Pulmonary artery endothelial cell (primary cell): ENCODE results near the gene KCNK7. TPM values are rescaled to one million over a fixed set of nuclear protein-coding genes. Genes with fewer than 3 reads are reported as not detected.

Source experiments
- DNase-seq: peaks from one replicate; pipeline ENCODE4 v3.0.0-alpha.2; 2011; ENCODE audit warnings: low read depth, low spot score
- total RNA-seq: library from RNA; depleted of rRNA; stranded (reverse); fragments of >200 nt; gene quantifications from 2 replicates; pipeline ENCODE4 v1.2.3, GENCODE V29; 2014

Gene KCNK7
- total RNA-seq, 1 donor from 2014 or later, result 0.13 TPM

DNA sequence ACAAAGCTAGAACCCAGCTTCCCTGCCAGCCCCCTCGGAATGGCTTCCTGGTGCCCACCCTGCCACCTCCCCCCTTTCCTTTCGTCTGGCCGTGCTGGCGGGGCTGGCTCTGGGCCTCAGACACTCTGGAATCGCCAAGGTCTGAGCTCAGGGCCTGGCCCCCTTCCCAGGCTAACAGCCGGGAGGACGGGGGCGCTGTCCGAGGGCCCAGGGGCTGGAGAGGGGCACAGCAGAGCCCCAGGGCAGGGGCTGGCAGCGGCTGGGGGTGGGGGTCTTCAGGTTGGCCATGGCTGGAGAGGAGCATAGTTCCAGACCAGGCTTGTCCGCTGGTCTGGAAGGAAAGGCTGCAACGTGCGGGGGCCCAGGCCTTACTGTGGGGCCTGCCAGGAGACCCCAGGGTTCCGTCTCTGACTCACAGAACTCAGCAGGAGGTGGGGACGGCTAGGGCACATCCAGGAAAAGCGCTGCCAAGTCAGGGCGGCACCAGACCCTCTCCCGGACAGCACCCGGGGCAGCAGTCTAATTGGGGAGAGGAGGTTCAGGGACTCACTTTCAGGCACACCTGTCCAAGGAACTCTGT, 36.6 kb downstream of the KCNK7 start:
- DNase-seq, result no peak

DNA sequence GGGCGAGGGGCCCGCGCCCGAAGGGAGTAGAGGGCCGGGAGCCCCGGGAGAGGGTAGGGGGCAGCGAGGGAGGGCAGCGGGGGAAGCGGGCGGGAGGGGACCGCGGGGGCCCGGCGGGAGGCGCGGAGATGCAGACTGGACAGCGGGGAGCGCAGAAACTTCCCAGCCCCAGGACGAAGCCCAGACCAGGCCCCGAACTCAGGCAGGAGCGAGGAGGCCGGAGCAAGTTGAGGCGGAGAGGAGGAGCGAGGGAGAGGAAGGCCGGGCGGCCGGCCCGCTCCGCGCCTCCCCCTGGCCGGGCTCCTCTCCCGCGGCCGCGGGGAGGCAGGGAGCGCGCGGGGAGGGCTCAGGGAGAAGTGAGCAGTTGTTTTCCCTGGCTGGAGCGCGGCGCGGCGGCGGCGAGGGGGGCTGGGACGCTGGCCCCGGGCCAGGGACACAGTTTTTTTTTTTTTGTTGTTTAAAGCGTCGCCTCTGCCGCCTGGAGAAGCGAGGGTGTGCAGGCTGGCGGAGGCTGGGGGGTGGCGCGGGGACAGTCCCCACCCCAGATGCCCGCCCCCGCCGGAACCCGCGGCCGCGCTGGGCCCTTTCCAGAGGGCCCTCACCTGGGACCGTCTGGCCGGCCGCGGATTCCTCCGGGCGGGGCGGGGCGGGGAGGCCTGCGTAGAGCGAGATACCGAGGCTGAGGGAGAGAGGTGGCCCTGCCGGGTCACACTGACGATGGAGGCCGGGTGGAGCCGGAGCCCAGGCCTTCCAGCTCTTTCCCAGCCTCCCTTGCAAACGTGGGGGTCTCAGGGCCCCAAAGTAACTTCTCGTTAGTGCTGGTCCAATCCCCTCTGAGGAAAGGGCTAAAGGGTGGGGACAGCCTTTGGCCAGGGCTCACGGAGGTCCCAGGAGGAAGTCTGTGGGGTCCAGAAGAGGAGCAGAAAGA, 37.3 kb downstream of the KCNK7 start, which contains the start of gene LTBP3:
LTBP3 (minus strand) TSS at position 358 of the 928 bp plus-strand sequence. CDS start 400 bp downstream, outside the sequence.
- DNase-seq, result no peak

DNA sequence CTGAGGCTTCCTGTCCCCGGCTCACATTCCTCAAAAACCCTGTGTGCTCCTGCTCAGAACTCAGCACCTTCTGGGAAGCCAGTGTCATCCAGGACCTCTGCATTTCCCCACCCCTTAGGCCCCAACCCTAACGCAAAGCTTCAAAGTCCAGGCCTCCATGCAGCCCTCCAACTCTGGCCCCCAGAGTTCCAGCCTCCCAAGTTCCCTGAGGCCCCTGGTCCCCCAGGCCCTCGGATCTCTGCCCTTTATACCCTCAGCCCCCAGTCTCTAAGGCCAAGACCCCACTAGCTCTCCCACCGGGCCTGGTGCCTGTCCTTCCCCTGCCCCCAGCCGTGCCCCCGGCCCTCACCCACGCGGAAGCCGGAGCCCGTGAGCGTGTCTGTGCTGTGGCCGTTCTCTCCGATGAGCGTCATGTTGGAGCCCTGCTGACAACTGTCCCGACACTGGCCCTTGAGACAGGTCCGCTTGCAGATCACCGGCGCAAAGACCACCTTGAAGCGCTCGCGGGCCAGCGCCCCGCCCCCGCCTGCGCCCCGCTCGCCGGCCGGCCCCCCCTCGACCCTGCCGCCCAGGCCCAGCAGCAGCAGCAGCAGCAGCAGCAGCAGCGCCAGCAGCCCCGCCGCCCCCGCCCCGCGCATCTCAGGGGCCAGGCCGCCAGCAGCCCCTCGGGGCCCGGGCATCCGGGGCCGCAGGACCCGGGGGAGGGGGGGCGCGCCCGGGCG, 38.2 kb downstream of the KCNK7 start:
- no peak for DNase-seq

DNA sequence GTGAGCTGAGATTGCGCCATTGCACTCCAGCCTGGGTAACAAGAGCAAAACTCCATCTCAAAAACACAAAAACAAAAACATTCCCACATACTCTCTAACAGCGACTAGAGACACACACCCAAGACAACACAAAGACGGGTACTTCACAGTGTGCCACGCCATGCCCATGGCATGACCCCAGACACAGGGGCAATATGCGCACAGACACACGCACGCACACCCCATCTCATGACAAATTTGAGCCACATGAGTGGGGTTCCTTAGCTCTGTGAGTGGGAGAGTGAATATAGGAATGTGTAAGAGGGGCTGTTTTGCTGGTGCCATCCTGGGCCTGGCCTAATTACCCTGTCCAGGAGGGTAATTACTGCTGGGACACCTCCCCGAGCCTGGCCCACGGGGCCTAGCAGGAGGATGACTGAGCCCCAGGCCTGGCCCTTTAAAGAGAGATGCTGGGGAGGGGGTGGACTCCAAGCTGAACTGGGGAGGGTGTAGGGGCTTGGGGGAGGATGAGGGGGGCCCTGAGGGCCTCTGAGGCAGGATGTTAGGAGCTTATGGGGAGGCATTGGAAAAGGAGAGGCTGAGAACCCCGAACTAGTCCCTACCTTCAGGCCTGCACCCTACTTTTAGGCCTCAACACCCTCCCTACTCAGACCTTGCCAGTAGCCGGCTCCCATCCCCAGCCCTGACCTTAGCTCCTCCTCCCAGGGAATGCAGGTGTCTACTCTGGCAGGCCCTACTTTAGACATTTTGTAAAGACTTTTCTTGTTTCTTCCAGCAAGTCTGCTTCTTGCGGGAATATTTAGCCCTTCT, 38.9 kb downstream of the KCNK7 start:
- DNase-seq, result no peak

DNA sequence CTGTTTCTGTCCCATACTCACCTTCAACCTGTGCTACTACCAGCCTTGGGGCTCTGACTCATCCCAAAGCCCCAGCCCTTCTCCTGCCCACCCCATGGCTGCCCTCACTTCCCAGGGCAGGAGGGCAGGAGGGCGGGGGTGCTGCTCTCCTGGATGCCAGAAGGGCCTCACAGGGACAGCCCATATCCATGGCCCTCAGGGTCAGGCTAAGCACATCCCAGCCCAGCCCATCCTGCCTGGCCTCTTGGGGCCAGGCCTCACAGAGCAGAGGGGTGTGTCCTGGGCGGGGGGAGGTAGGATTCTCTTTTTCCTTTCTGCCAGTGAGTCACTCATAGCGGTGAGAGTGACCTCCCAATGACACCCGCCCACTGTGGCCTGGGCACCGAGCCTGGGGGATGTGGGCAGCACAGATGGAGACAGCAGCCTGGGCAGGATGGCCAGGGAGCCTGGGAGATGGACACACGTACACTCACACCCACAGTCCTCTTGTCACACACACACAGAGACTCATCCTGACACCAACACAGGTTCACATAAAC, 39.8 kb downstream of the KCNK7 start:
- no peak for DNase-seq

DNA sequence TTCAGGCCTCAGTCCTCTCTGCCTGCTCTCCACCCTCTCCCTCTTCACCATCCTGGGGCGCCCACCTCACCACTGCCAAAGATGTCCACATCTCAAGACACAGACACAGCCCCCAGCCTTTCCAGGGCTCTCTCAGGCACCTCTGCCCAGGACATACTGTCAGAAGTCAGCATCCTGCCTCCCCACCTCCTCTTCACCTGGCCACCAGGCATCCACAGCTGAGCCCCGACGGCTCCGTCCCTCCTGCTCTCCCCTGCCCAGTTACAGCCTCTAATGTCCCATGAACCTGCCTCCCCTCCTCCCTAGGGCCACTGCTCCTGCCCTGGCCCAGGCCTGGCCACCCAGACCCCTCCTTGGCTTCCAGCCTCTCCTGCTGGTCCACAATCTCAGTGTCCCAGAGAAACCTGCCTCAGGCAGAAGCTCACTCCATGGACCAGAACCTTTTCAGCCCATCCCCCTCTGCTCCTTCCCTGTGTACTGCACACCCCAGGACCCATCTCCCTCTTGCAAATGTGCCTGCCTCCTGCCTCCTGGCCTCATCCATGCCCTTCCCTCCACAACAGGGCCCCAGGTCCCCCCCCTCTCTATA, 40.7 kb downstream of the KCNK7 start:
- DNase-seq, result no peak

DNA sequence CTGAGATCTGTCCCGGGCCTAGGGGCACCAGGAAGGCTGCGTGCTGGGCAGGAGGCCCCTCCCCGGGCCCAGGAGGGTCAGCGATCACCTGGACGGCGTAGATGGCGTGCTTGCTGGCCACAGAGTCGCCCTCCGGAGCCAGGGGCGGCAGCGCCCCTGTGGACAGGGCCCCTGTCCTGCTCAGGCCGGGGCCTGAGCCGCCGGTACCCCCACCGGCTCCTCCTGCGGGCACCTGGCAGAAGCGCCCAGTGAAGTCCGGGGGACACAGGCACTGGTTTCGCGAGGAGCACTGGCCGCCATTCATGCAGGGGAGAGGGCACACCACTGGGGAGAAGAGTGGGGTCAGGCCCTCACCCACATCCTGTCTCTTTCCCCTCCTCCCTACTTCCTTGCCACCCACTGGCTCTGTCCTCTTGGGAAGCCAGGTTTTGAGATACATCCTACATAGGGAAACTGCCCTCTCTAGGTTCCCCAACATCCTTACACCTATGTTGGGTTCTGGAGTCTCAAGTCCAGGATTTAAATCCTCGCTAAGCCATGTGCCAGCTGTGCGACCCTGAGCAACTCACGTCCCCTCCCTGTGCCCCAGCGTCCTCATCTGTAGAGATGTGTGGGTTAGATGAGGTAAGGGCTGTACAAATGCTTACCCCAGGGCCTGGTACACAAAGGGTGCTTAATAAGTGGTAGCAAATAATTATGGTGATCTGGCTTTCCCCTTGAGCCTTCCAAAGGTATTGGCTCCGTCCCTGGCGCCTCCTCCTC, 41.4 kb downstream of the KCNK7 start:
- no peak for DNase-seq

DNA sequence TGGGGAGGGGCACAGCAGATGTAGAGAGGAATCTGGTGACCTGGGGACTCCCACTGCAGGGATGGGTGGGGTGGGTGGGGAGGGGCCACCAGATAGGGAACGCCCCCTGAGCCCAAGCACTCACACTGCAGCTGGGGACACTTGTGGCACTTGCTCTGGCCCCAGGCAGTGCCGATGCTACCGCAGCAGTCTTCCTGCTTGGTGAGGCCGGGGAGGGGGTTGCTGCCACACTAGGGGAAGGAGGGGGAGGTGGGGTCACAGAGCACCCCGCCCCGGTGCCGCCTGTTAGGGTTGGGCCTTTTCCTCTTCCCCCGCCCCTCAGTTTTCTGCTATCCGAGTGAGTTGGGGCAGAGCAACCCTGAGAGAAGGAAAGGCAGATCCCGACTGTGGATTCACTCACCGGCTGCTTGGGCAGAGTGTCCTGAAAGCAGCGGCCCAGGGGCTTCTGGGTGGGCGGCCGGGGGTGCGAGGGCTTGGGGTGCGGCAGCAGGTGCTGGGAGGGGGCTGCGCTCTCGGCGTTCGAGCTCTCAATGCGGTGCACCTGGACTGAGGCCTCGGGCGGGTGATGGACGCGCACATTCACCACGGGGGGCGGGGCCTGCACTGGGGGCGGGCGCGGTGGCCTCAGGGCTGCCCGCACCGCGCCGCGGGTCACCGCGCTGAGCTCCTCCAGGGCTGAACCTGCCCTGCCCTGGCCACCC, 42.1 kb downstream of the KCNK7 start:
- no peak for DNase-seq

DNA sequence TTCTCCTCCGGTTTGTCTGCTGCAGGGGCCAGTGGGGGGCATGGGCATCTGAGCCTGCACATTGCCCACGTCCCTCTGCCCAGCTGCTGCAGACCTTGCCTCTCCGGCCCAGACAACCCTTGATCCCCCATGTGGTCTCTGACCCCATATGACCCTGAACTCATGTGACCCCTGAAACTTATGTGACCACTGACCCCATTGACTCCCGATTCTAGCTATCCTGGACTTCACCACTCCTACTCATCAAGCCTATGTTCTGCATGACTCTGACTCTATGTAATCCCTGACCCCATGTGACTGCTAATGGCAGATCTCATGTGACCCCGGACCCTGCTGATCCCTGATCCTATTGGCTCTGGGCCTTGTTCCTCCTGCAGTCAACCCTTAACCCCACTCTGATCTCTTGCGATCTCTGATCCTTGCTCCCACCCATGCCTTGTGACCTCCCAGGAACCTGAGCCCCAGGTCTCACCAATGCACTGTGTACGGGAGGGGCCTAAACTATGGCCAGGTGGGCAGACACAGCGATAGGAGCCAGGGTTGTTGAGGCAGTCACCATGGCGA, 43.1 kb downstream of the KCNK7 start:
- DNase-seq, result no peak

DNA sequence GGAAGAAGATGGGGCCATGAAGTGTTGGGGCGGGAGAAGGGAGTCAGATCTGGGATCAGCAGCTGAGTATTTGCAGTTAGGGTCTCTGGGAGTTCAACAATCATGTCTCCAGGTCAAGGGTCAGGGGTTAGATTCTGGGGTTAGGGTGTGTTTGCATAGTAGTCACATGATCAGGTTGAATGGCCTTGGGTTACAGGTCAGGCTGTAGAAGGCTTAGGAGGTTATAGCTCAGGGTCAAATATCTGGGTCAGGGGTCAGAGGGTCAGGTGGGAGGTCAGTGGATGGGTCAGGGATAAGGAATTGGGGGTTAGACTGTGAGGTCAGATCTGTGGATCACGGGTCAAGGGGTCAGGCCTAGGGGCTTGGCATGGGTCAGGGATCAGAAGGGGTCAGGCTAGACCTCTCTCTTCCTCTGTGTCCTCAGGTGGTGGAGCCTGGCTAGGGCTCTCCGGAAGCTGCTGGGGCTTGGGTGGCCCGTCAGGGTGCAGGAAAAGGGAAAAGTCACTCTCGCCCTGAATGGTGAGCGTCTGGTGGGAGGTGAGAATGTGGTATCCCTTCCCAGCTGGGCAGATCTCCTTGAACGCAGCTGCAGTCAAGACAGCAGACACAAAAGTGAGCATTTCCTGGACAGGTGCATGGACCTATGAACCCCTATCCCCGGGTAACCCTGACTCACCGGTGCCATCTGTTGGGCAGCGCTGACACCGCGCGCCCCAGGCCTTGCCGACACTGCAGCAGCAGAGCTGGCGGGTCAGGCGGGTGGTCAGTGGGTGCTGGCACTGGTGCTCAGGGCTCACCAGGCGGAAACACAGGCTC, 43.8 kb downstream of the KCNK7 start:
- no peak for DNase-seq

DNA sequence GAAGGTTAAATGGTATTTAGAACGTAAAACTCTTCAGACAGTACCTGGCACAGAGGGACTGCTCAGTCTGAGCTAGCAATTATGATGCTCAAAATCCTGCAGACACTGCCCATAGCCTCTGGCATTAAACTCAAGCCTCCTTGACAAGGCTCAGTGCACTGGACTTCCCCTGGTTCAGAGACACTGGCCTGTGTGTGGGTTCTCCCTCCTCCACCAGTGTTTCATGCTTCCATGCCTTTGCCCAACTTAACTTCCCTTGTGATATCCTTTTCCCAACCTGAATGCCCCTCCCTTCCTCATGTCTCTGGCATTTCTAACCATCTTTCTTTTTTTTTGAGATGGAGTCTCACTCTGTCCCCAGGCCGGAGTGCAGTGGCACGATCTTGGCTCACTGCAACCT, 46.5 kb downstream of the KCNK7 start:
- DNase-seq, result no peak

DNA sequence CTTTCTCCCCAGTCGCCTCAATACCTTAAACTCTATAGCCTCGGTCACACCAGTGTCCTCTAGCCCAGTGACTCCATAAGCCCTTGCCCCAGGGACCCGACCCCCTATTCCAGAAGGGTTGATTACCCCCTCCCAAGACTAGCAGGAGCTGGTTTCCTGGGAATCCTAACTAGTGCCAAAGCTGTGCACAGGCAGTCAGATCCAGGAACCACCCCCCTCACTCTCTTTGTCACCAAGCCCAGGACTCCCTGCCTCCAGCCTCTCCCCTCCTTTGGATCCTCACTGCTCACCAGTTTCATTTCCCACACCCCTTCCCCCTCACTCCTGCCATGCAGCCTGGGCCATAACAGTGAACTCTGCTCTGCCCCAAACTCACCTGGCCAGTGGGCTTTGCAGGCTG, 47.2 kb downstream of the KCNK7 start:
- no peak for DNase-seq

DNA sequence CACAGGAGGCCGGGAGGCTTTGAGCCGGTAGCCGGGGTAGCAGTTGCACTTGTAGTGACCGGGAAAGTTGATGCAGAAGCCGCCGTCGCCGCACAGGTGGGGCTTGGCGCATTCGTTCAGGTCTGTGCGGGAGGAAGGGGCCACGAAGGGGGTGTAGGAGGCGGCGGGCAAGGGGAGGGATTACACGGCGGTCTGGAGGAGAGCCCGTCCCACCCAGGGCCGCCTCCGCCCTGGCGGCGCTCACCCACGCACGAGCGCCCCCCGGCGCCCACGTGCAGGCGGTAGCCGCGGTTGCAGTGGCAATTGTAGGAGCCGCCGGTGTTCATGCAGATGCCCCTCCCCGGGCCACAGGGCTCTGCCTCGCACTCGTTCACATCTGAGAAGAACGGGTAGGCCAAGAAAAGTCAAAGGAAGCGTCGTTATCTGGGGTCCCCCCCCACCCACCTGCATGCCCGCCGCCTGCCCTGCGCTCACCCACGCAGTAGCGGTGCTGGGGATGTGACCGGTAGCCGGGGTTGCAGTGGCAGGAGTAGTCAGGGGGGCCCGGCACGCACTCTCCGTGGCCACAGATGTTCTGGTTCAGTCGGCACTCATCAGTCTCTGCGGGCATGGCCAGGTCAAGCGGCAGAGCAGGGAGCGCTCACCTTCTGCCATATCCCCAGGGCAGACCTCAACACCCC, 48.0 kb downstream of the KCNK7 start:
- no peak for DNase-seq

DNA sequence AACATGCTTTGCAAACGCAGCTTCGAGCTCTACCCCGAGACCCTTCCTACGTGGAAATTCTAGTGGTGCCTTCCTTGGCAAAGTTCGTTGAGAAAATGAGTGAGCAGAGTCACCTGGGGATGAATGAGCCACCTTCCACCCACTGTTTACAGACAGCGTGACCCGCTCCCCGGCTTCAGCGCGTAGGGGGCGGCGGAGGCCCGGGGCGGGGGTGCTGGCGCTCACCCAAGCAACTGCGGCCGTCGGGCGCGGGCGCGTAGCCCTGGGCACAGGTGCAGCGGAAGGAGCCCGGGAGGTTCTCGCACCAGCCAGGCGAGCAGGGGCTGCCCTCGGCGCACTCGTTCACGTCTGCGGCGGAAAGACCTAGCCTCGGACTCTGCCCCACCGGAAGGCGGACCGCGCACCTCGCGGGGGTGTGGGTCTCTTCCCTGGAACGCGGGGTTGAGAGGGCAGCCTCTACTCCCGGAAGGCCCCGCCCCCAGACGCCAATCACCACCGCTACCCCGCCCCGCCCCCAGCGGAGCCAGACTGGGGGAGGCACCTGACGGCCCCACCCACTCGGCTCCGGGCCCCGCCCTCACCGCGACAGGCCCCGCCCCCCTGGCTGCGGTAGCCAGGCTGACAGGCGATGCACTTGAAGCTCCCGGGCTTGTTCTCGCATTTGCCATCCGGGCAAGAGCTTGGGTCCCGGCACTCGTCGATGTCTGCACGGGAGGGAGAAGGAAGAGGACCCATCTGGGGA, 49.2 kb downstream of the KCNK7 start:
- DNase-seq, result no peak

DNA sequence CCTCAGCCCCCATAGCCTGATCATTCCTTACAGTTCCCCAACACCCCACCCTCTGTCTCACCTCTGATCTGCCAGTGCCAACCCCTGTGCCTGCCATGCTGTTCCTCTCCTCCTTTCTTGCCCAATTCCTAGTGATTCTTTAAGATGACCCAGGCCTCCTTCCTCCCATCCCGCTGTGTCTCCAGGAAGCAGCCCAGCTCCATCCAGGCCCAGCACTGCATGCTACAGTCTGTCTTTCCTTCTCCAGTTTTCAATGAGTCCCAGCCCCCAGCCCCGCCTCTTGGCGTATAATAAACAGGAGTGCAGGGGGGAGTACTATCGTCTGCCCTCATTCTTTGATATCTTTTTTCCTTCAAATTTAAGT, 49.8 kb downstream of the KCNK7 start:
- DNase-seq, result no peak
